ENCODE data around the gene DCLK2.

The DCLK2 gene

GRCh38 chr4:150094676-150095075, 16.4 kb downstream of the DCLK2 start:
- ChIA-PET POLR2A (no interaction called here), CTCF (no interaction called here)
- TF ChIP-seq ZNF544 (tag by site-specific recombination; IDR thresholded peaks at IDR 0.05) (no peak), ZNF76 (tag by site-specific recombination; IDR thresholded peaks at IDR 0.05; ENCODE audit: borderline replicate concordance, low read depth) (no peak), ZNF561 (tag by site-specific recombination; IDR thresholded peaks at IDR 0.05; ENCODE audit: borderline replicate concordance) (no peak), ZNF10 (tag by site-specific recombination; IDR thresholded peaks at IDR 0.05) (no peak)
- Histone ChIP-seq H3K4me1 (ENCODE audit: control insufficient read depth, insufficient read depth, low read length) (no peaks in the 10 kb centered on the region), H3K27ac (ENCODE audit: extremely low read depth, low read depth, low read length) (no peak overlapping the region), H3K9me3 (ENCODE audit: control insufficient read depth, insufficient read depth, low read depth, low read length) (no peaks in the 10 kb centered on the region), H3K4me3 (ENCODE audit: low read depth, low read length) (no peak overlapping the region), H3K36me3 (ENCODE audit: control insufficient read depth in 2 of 2, insufficient read depth in 1 of 2, low read length in 2 of 2) (no peaks in the 10 kb centered on the region; a peak in 1 of 3 replicates)

DNA sequence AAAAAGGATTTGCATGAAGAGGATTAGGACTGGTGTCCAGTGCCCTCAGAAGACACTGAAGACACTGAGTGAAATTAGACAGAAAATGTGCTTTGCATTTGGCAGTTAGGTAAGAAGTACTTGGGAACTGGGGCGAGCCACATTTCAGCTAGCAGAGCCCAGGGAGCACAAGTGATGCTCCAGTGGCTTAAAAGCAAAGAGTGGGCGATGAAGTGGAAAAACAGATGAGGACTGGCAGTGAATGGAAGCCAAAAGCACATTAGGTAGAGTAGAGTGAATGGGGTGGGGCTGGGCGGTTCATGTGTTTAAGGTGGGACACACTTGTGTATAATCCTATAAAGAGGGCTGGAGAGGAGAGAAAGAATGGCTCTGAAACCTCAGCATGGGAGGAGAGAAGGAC, 18.4 kb downstream of the DCLK2 start:
- no peak overlapping the region for H3K27ac ChIP-seq (ENCODE audit: extremely low read depth, low read depth, low read length)
- no peaks in the 10 kb centered on the region for H3K4me1 ChIP-seq (ENCODE audit: control insufficient read depth, insufficient read depth, low read length)
- TF ChIP-seq KLF1 (tag by site-specific recombination; IDR thresholded peaks at IDR 0.05) (peak; percentile 96), ZNF610 (tag by site-specific recombination; IDR thresholded peaks at IDR 0.05; ENCODE audit: borderline replicate concordance) (peak; percentile 95), ZNF747 (tag by site-specific recombination; IDR thresholded peaks at IDR 0.05) (no peak)
- ChIA-PET CTCF (interaction anchor here (1.0 kb wide), 1 partner anchor 48 kb away, joined by 3 read pairs; no protein-coding TSS in a partner anchor), POLR2A (no interaction called here)
- H3K9me3 ChIP-seq (ENCODE audit: control insufficient read depth, insufficient read depth, low read depth, low read length): no peaks in the 10 kb centered on the region
- no peaks in the 10 kb centered on the region; a peak in 1 of 3 replicates for H3K36me3 ChIP-seq (ENCODE audit: control insufficient read depth in 2 of 2, insufficient read depth in 1 of 2, low read length in 2 of 2)
- no peak overlapping the region for H3K4me3 ChIP-seq (ENCODE audit: low read depth, low read length)

- H3K36me3 ChIP-seq (ENCODE audit: control insufficient read depth in 2 of 2, insufficient read depth in 1 of 2, low read length in 2 of 2): no peaks in the 10 kb centered on the region; a peak in 1 of 3 replicates
- ChIA-PET CTCF (interaction anchor here (0.6 to 0.7 kb wide), 2 partner anchors 31 to 1870 kb away, joined by 3 read pairs; no protein-coding TSS in a partner anchor), POLR2A (no interaction called here)
- H3K4me1 ChIP-seq (ENCODE audit: control insufficient read depth, insufficient read depth, low read length): no peaks in the 10 kb centered on the region
- no peak overlapping the region for H3K4me3 ChIP-seq (ENCODE audit: low read depth, low read length)
- no peak overlapping the region for H3K27ac ChIP-seq (ENCODE audit: extremely low read depth, low read depth, low read length)
- H3K9me3 ChIP-seq (ENCODE audit: control insufficient read depth, insufficient read depth, low read depth, low read length): no peaks in the 10 kb centered on the region
- TF ChIP-seq ZNF394 (tag by site-specific recombination; IDR thresholded peaks at IDR 0.05; ENCODE audit: borderline replicate concordance): no peak
- no peak for TF ChIP-seq SP7 (tag by site-specific recombination; IDR thresholded peaks at IDR 0.05)
- no peak for TF ChIP-seq ZNF645 (tag by site-specific recombination; IDR thresholded peaks at IDR 0.05)
- TF ChIP-seq GLI4 (tag by site-specific recombination; IDR thresholded peaks at IDR 0.05): no peak
- no peak for TF ChIP-seq ZFHX2 (tag by site-specific recombination; conservative IDR thresholded peaks at IDR 0.05)
- TF ChIP-seq ZFP69B (tag by site-specific recombination; IDR thresholded peaks at IDR 0.05): no peak
- TF ChIP-seq, protein P1, sequence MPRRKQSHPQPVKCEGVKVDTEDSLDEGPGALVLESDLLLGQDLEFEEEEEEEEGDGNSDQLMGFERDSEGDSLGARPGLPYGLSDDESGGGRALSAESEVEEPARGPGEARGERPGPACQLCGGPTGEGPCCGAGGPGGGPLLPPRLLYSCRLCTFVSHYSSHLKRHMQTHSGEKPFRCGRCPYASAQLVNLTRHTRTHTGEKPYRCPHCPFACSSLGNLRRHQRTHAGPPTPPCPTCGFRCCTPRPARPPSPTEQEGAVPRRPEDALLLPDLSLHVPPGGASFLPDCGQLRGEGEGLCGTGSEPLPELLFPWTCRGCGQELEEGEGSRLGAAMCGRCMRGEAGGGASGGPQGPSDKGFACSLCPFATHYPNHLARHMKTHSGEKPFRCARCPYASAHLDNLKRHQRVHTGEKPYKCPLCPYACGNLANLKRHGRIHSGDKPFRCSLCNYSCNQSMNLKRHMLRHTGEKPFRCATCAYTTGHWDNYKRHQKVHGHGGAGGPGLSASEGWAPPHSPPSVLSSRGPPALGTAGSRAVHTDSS (tag by site-specific recombination; IDR thresholded peaks at IDR 0.05): no peak
- no peak for TF ChIP-seq ZNF692 (tag by site-specific recombination; IDR thresholded peaks at IDR 0.05)
- TF ChIP-seq KLF9 (tag by site-specific recombination; IDR thresholded peaks at IDR 0.05; ENCODE audit: low read depth): no peak
- no peak for TF ChIP-seq HOXC10 (CRISPR knock-in tag; IDR thresholded peaks at IDR 0.05)
- no peak for TF ChIP-seq ZNF138 (tag by site-specific recombination; IDR thresholded peaks at IDR 0.05; ENCODE audit: borderline replicate concordance)
- no peak for TF ChIP-seq ZBTB49 (tag by site-specific recombination; IDR thresholded peaks at IDR 0.05; ENCODE audit: low read depth)
- TF ChIP-seq, protein P2, sequence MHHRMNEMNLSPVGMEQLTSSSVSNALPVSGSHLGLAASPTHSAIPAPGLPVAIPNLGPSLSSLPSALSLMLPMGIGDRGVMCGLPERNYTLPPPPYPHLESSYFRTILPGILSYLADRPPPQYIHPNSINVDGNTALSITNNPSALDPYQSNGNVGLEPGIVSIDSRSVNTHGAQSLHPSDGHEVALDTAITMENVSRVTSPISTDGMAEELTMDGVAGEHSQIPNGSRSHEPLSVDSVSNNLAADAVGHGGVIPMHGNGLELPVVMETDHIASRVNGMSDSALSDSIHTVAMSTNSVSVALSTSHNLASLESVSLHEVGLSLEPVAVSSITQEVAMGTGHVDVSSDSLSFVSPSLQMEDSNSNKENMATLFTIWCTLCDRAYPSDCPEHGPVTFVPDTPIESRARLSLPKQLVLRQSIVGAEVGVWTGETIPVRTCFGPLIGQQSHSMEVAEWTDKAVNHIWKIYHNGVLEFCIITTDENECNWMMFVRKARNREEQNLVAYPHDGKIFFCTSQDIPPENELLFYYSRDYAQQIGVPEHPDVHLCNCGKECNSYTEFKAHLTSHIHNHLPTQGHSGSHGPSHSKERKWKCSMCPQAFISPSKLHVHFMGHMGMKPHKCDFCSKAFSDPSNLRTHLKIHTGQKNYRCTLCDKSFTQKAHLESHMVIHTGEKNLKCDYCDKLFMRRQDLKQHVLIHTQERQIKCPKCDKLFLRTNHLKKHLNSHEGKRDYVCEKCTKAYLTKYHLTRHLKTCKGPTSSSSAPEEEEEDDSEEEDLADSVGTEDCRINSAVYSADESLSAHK (tag by site-specific recombination; IDR thresholded peaks at IDR 0.05): no peak
- TF ChIP-seq BCL11B (tag by site-specific recombination; IDR thresholded peaks at IDR 0.05; ENCODE audit: low read depth): no peak
Measured at GRCh38 chr4:150098214-150098613, 20.0 kb downstream of the DCLK2 start.
